ES-I3 (cell line): ENCODE data around the gene ANGPTL8.

ENCODE experiments used
- H3K36me3 ChIP-seq: 2 replicates; pipeline ENCODE4 v1.6.1; 2013; ENCODE audit warnings: mild to moderate bottlenecking, low read length, control low read depth, moderate library complexity; ENCODE audit not compliant: insufficient read depth
- H3K4me1 ChIP-seq: 2 replicates; pipeline ENCODE4 v1.6.1; 2013; ENCODE audit warnings: mild to moderate bottlenecking, control low read depth, low read length; ENCODE audit not compliant: insufficient read depth
- H3K9ac ChIP-seq: 2 replicates; pipeline ENCODE4 v1.6.1; 2013; ENCODE audit warnings: low read depth, mild to moderate bottlenecking, low read length, moderate library complexity
- H3K9me3 ChIP-seq: 2 replicates; pipeline ENCODE4 v1.6.1; 2013; ENCODE audit warnings: mild to moderate bottlenecking, low read length, moderate library complexity; ENCODE audit not compliant: control insufficient read depth, insufficient read depth

The ANGPTL8 gene

GRCh38 chr19:11237321-11237720 is 2.1 kb upstream of the ANGPTL8 start:
- no peaks in the 10 kb centered on the region for H3K4me1 ChIP-seq
- no peaks in the 10 kb centered on the region for H3K9me3 ChIP-seq
- H3K9ac ChIP-seq = no peak overlapping the region
- peaks cover 7% of the 10 kb centered on the region; the same call in 1 of the 2 replicates for H3K36me3 ChIP-seq

DNA sequence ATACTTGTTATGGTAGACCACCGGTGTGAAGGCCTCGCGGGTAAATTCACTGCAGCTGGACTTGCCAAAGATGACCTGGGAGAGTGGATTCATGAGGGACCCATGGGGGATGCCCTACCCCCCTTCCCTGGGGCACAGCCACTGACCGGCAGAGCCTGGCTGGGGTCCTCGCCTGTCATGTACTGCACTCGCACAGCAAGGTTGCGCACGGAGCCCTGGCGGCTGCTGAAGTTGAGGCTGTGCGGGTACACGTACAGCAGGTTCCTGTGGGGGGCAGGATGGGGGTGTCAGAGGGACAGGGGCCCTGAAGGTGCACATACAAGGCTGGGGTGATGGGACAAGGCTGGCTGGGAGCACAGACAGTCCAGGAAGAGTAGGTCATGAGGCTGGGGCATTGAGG is 1.4 kb upstream of the ANGPTL8 start:
- Histone ChIP-seq H3K9me3 (no peaks in the 10 kb centered on the region), H3K9ac (no peak overlapping the region), H3K4me1 (no peaks in the 10 kb centered on the region), H3K36me3 (peaks cover 12% of the 10 kb centered on the region)

DNA sequence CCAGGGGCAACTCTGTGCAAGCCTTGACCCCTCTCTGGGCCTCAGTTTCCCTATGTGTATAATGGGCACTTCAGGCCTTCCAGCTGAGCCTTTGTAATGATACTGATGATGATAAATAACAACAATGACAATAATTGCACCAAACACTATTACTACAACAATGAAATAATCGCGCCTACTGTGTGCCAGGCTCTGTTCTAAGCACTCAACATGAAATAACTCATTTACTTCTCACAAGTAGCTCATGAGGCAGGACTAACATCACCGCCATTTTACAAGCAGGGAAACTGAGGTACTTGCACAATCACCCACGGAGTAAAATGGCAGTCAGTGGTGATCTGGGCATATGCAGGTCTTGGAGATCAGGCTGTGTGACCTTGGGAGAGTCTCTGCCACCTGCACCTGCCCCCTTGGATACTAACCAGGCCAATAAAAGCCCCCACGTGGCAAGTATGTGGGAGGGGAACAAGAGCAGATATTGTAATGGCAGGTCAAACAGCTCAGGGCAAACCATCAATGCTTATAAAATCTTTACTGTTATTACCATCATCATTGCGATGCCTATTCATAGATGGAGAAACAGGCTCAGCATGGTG is 540 bp upstream of the ANGPTL8 start:
- Histone ChIP-seq H3K9ac (no peak overlapping the region), H3K9me3 (no peaks in the 10 kb centered on the region), H3K36me3 (peaks cover 13% of the 10 kb centered on the region), H3K4me1 (no peaks in the 10 kb centered on the region)

DNA sequence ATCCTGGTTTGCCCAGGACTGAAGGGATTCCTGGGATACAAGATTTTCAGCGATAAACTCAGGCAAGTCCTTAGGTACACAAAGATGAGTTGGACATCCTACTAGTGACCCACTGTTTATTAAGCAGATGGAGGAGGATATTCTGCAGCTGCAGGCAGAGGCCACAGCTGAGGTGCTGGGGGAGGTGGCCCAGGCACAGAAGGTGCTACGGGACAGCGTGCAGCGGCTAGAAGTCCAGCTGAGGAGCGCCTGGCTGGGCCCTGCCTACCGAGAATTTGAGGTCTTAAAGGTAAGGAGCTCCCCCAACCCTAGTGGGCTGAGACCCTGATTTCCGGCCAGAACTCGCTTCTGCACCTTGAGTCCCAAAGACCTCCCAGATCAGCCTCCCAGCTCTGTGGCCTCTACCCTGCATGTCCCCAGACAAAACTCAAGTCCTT is 607 bp downstream of the ANGPTL8 start:
- H3K9me3 ChIP-seq = no peaks in the 10 kb centered on the region
- no peak overlapping the region for H3K9ac ChIP-seq
- H3K4me1 ChIP-seq = no peaks in the 10 kb centered on the region
- peaks cover 9% of the 10 kb centered on the region for H3K36me3 ChIP-seq

GRCh38 chr19:11242025-11242424 is 2.6 kb downstream of the ANGPTL8 start:
- Histone ChIP-seq H3K4me1 (no peaks in the 10 kb centered on the region), H3K9ac (no peak overlapping the region), H3K36me3 (peaks cover 9% of the 10 kb centered on the region), H3K9me3 (no peaks in the 10 kb centered on the region)

DNA sequence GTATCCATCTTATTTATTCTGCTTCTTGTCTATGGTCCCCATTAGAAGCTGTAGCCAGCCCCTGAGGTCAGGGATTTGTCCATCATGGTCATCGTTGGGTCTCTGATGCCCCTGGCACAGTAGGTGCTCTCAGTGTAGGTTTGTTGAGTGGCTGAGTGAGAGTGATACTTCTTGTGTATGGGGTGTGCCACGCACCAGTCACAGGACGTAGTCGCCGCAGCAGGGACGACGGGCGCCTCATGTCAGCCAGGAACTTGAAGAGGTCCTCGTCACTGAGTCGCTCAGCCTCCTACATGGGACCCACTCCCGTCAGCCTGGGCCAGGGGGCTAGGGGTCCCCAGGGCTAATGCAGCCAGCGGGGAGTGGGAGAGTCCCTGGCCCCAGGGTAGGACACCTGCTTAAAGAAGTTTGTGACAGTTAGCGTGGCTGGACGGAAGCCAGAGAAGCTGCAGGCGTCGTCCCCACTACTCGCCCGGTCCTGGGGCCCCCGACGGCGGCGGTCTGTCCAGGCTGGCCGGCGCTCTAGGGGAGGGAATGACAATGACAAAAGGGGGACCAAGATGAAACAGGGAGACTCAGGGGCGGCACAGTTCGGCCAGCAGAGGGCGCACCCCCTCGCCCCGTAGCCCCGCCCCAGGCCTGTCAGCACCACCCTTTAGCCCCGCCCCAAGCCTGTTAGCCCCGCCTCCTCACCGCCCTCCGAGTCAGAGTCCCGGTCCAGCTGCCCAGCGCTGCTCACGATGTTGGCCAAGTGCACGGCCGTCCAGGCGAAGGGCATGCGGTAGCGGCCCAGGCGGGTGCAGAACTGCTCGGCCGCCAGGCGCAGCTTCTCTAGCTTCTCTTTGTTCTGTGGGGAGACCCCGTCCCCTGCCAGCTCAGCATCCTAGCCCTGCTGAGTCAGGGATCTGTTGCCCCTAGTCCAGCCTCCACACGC is 3.7 kb downstream of the ANGPTL8 start:
- no peaks in the 10 kb centered on the region for H3K9me3 ChIP-seq
- H3K4me1 ChIP-seq = no peaks in the 10 kb centered on the region
- no peak overlapping the region; the same call in 1 of the 2 replicates for H3K9ac ChIP-seq
- peaks cover 9% of the 10 kb centered on the region for H3K36me3 ChIP-seq

GRCh38 chr19:11243798-11244169 is 4.4 kb downstream of the ANGPTL8 start:
- H3K4me1 ChIP-seq = no peaks in the 10 kb centered on the region
- H3K9ac ChIP-seq = no peak overlapping the region; the same call in 1 of the 2 replicates
- peaks cover 9% of the 10 kb centered on the region for H3K36me3 ChIP-seq
- no peaks in the 10 kb centered on the region for H3K9me3 ChIP-seq

DNA sequence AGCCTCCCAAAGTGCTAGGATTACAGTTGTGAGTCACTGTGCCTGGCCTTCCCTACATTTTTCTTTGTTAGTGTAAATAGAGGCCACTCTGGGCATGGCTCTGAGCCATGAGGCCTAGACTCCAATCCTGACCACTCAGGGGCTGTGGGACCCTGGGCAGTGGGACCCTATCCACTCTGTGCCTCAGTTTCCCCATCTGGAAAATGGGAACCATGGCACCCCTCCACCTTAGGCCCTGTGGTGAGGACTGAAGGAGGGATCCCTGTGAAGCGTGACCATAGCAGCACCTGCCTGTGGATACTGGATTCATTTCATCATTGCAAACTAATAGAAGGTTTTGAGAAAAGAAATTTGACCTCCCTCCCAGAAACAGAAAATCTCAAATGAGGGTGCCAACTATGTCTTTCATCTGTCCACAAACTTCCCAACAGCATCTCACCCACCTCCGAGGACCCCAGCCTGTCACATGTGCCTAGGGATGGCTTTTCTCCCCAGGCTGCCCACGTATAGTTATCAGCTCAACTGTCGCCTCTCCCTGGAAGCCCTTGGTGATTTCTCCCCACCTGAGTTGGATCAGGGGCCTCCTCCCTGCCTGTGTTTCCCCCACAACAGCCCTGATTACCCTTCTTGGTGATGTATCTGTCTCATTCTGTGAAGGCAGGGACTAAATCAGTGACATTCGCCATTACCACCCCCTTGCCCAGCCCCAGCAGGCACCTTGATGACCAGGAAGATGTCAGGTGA is 5.6 kb downstream of the ANGPTL8 start:
- Histone ChIP-seq H3K9ac (no peak overlapping the region), H3K9me3 (no peaks in the 10 kb centered on the region), H3K4me1 (no peaks in the 10 kb centered on the region), H3K36me3 (peaks cover 9% of the 10 kb centered on the region)

- Histone ChIP-seq H3K36me3 (peaks cover 12% of the 10 kb centered on the region), H3K9me3 (no peaks in the 10 kb centered on the region), H3K9ac (no peak overlapping the region), H3K4me1 (no peaks in the 10 kb centered on the region)
Measured at GRCh38 chr19:11246941-11247340, 7.5 kb downstream of the ANGPTL8 start.

DNA sequence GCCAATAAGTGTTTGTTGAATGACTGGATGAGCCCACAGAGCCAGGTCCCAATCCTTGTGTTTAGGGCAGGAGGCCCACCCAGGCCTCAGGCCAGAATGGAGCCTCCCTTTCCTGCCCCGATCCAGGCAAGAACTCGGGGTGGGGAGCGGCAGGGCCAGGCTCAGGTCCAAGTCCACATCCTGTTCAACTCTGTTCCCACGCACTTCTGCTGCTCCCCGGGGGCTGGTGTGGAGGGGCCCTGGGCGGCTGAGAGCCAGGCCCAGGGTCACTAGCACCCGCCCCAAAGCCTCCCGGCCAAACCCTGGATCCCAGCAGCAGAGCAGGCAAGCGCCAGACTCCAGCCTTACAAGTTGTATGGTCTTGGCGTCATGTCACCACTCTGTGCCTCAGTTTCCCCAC is 8.0 kb downstream of the ANGPTL8 start:
- H3K4me1 ChIP-seq = no peaks in the 10 kb centered on the region
- H3K9ac ChIP-seq = no peak overlapping the region
- no peaks in the 10 kb centered on the region for H3K9me3 ChIP-seq
- peaks cover 9% of the 10 kb centered on the region for H3K36me3 ChIP-seq

GRCh38 chr19:11247934-11248333 is 8.5 kb downstream of the ANGPTL8 start:
- no peaks in the 10 kb centered on the region for H3K9me3 ChIP-seq
- H3K9ac ChIP-seq = no peak overlapping the region
- H3K36me3 ChIP-seq = peaks cover 5% of the 10 kb centered on the region
- H3K4me1 ChIP-seq = no peaks in the 10 kb centered on the region

DNA sequence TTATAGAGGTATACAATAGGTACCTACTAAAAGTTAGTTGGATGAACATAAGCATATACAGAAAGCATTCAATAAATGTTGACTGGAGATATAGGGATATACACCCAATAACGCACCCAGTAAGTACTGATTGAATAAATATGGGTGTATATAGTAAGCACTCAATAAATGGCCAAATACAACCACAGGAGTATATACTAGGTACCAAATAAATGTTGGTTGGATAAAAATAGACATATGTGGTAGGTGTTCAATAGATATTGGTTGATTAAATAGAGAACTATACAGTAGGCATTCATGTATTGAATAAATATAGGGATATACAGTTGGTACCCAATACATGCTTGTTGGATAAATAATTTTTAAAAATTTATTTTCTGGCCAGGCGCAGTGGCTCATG is 9.4 kb downstream of the ANGPTL8 start:
- H3K4me1 ChIP-seq = peaks cover 7% of the 10 kb centered on the region; the same call in 1 of the 2 replicates
- peaks cover 3% of the 10 kb centered on the region for H3K36me3 ChIP-seq
- no peaks in the 10 kb centered on the region for H3K9me3 ChIP-seq
- H3K9ac ChIP-seq = no peak overlapping the region

DNA sequence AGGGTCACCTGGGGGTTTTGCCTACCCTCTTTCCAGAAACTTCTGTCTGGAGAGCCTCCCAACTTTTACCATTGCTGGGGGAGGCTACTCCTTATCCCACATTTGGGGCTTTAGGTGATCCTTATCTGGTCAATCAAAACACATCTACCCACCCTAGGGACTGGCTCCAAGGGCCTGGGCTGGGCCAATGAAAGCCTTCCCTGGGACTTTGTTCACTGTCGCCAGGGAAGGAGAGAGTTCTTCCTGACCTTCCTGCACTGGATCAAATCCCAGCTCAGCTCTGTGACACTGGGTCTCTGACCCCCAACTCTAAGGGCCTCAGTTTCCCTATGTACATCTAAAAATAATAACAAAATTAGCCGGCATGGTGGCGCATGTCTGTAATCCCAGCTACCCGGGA is 11.8 kb downstream of the ANGPTL8 start:
- Histone ChIP-seq H3K9ac (no peak overlapping the region), H3K4me1 (peaks cover 7% of the 10 kb centered on the region; the same call in 1 of the 2 replicates), H3K9me3 (no peaks in the 10 kb centered on the region), H3K36me3 (peaks cover 3% of the 10 kb centered on the region)

- H3K36me3 ChIP-seq = peaks cover 3% of the 10 kb centered on the region
Measured at GRCh38 chr19:11251650-11252314, 12.4 kb downstream of the ANGPTL8 start.

More at GRCh38 chr19:11251650-11252314, 12.4 kb downstream of the ANGPTL8 start:
- H3K9me3 ChIP-seq = no peaks in the 10 kb centered on the region
- no peak overlapping the region for H3K9ac ChIP-seq
- peaks cover 7% of the 10 kb centered on the region; the same call in 1 of the 2 replicates for H3K4me1 ChIP-seq
